HAP-1 (cell line): ENCODE data around the gene AP1S1.
"Not testable (repeated sequence)": the region's sequence is repeated elsewhere in the genome, so short reads cannot be mapped to it uniquely, and the experiment has no call there.

Experiments used
- DNase-seq, 2 experiments: peaks; one replicate each; pipeline ENCODE4 v3.0.0-alpha.2; 2016 to 2020; ENCODE audit warnings: low spot score in 2 of 2
- H3K27me3 ChIP-seq: fragments of 250-450 bp; sonication (Bioruptor Pico); 2 replicates; pipeline ENCODE4 v1.5.1; 2020; ENCODE audit warnings: low read depth, mild to moderate bottlenecking, moderate library complexity
- H3K36me3 ChIP-seq: fragments of 250-450 bp; sonication (Bioruptor Pico); replicated peaks from 2 replicates; pipeline ENCODE4 v1.5.1; 2020; ENCODE audit warnings: mild to moderate bottlenecking
- H3K4me1 ChIP-seq: fragments of 250-450 bp; sonication (Bioruptor Pico); 2 replicates; pipeline ENCODE4 v1.5.1; 2020; ENCODE audit warnings: mild to moderate bottlenecking
- H3K4me3 ChIP-seq: fragments of 250-450 bp; sonication (Bioruptor Pico); 2 replicates; pipeline ENCODE4 v1.5.1; 2020; ENCODE audit warnings: mild to moderate bottlenecking, moderate library complexity
- H3K9me3 ChIP-seq: fragments of 250-450 bp; sonication (Bioruptor Pico); 2 replicates; pipeline ENCODE4 v1.5.1; 2020; ENCODE audit warnings: mild to moderate bottlenecking, moderate library complexity
- in situ Hi-C: fragments of 300-500 bp; cut with MboI; formaldehyde crosslinking; loops from 3 replicates; pipeline ENCODE4 v1.14.3; 2020; ENCODE audit warnings: low sequenced_read_pairs, inconsistent platforms, mixed read lengths

The AP1S1 gene

GRCh38 chr7:101200504-101200861 is 46.2 kb downstream of the AP1S1 start:
- H3K4me1 ChIP-seq = no peaks in the 10 kb centered on the region
- no peaks in the 10 kb centered on the region for H3K9me3 ChIP-seq
- DNase-seq = no peak
- no peak overlapping the region for H3K4me3 ChIP-seq
- H3K36me3 ChIP-seq = no peaks in the 10 kb centered on the region
- H3K27me3 ChIP-seq = no peaks in the 10 kb centered on the region
- in situ Hi-C loops = no loop called here

- Histone ChIP-seq H3K36me3 (no peaks in the 10 kb centered on the region), H3K4me1 (no peaks in the 10 kb centered on the region), H3K9me3 (no peaks in the 10 kb centered on the region), H3K4me3 (no peak within 1 kb of the TSS), H3K27me3 (no peaks in the 10 kb centered on the region)
- in situ Hi-C loops = no loop called here
- no peak for DNase-seq
Measured at GRCh38 chr7:101200862-101201599, 46.8 kb downstream of the AP1S1 start, which contains the start of gene MOGAT3. Gene MOGAT3 (minus strand): TSS chr7:101201036. CDS start chr7:101200854, 182 bp downstream.

GRCh38 chr7:101201695-101202602 is 47.7 kb downstream of the AP1S1 start:
- Histone ChIP-seq H3K4me3 (no peak overlapping the region), H3K4me1 (no peaks in the 10 kb centered on the region), H3K27me3 (no peaks in the 10 kb centered on the region), H3K36me3 (0 out of 2 replicates have a peak, but pooled peaks cover 4% of the 10 kb centered on the region), H3K9me3 (no peaks in the 10 kb centered on the region)
- in situ Hi-C loops = no loop called here
- DNase-seq = no peak

GRCh38 chr7:101202603-101202918 is 48.3 kb downstream of the AP1S1 start:
- no peaks in the 10 kb centered on the region for H3K4me1 ChIP-seq
- in situ Hi-C loops = no loop called here
- 0 out of 2 replicates have a peak, but pooled peaks cover 4% of the 10 kb centered on the region for H3K36me3 ChIP-seq
- DNase-seq = no peak
- no peak overlapping the region for H3K4me3 ChIP-seq
- no peaks in the 10 kb centered on the region for H3K9me3 ChIP-seq
- no peaks in the 10 kb centered on the region for H3K27me3 ChIP-seq

- H3K9me3 ChIP-seq, H3K27me3 ChIP-seq, H3K4me3 ChIP-seq, H3K36me3 ChIP-seq, in situ Hi-C loops, DNase-seq, H3K4me1 ChIP-seq: not testable (repeated sequence)
Measured at GRCh38 chr7:101203740-101204738, 49.8 kb downstream of the AP1S1 start.

GRCh38 chr7:101205901-101206664 is 51.8 kb downstream of the AP1S1 start:
- DNase-seq = no peak
- Histone ChIP-seq H3K4me3 (no peak overlapping the region), H3K9me3 (no peaks in the 10 kb centered on the region), H3K27me3 (no peaks in the 10 kb centered on the region), H3K4me1 (no peaks in the 10 kb centered on the region), H3K36me3 (peaks cover 20% of the 10 kb centered on the region)
- in situ Hi-C loops = no loop called here

- in situ Hi-C loops = no loop called here
- Histone ChIP-seq H3K4me1 (no peaks in the 10 kb centered on the region), H3K4me3 (no peak overlapping the region), H3K36me3 (peaks cover 23% of the 10 kb centered on the region), H3K27me3 (no peaks in the 10 kb centered on the region), H3K9me3 (no peaks in the 10 kb centered on the region)
- DNase-seq = no peak
Measured at GRCh38 chr7:101206665-101207042, 52.4 kb downstream of the AP1S1 start.

- no peak overlapping the region for H3K4me3 ChIP-seq
- in situ Hi-C loops = no loop called here
- H3K9me3 ChIP-seq = no peaks in the 10 kb centered on the region
- no peaks in the 10 kb centered on the region for H3K4me1 ChIP-seq
- no peak for DNase-seq
- peaks cover 27% of the 10 kb centered on the region for H3K36me3 ChIP-seq
- no peaks in the 10 kb centered on the region for H3K27me3 ChIP-seq
Measured at GRCh38 chr7:101207459-101207858, 53.2 kb downstream of the AP1S1 start.

GRCh38 chr7:101208794-101209193 is 54.5 kb downstream of the AP1S1 start:
- DNase-seq = no peak
- no peaks in the 10 kb centered on the region for H3K27me3 ChIP-seq
- H3K36me3 ChIP-seq = peaks cover 29% of the 10 kb centered on the region
- in situ Hi-C loops = no loop called here
- no peak overlapping the region for H3K4me3 ChIP-seq
- H3K9me3 ChIP-seq = no peaks in the 10 kb centered on the region
- H3K4me1 ChIP-seq = no peaks in the 10 kb centered on the region

GRCh38 chr7:101210143-101210542 is 55.9 kb downstream of the AP1S1 start:
- H3K27me3 ChIP-seq = no peaks in the 10 kb centered on the region
- in situ Hi-C loops = no loop called here
- no peak for DNase-seq
- H3K36me3 ChIP-seq = peaks cover 42% of the 10 kb centered on the region
- no peaks in the 10 kb centered on the region for H3K4me1 ChIP-seq
- no peaks in the 10 kb centered on the region for H3K9me3 ChIP-seq
- no peak overlapping the region for H3K4me3 ChIP-seq
